ENCODE measurements around the gene METTL4. TPM values are rescaled to one million over a fixed set of nuclear protein-coding genes. Genes with fewer than 3 reads are reported as not detected.

The METTL4 gene
- total and polyA plus RNA-seq, 7 donors = 4.2 to 9.6 (median 5.8) TPM

Small RNA genes lying within 50 kb of the gene (small RNA-seq; reads per million reads assigned to genes)
- gene RF00019 (0 reads per million in 3 donors), gene RF01233 (0 reads per million in 3 donors)

Other genes with a start within 250 kb of the METTL4 start
- under 1 TPM in 2 of 4 donors, not detected in 2; 0.36 to 0.41 TPM for gene NDC80, start 52 bp upstream of the METTL4 start, total RNA-seq
- 10 to 100 TPM in 1 of 3 donors, 1 to 10 TPM in 2; 1.2 to 12.6 (median 3.5) TPM for gene NDC80, start 52 bp upstream of the METTL4 start, polyA plus RNA-seq
- 100 to 1,000 TPM in 1 of 4 donors, 10 to 100 TPM in 3; 69.9 to 101 (median 82.4) TPM for gene SMCHD1, start 84.2 kb upstream of the METTL4 start, total RNA-seq
- 10 to 100 TPM; 14.8 to 24.9 (median 21.0) TPM for gene SMCHD1, start 84.2 kb upstream of the METTL4 start, polyA plus RNA-seq